IMR-90 (cell line): ENCODE data around the gene OR1S1. TPM values are rescaled to one million over a fixed set of nuclear protein-coding genes. Genes with fewer than 3 reads are reported as not detected.

ENCODE experiments used
- ATAC-seq: fragments of 200-7000 bp; cut with Tn5 transposase; 2 replicates; pipeline ENCODE4 v1.9.1; 2020; ENCODE audit warnings: low read depth, mild to moderate bottlenecking, moderate library complexity
- BruUV-seq: library from RNA; stranded (reverse); fragments of 400-500 nt; replicated peaks from 2 replicates; lab custom pipeline; 2021; lab: Mats Ljungman, UMichigan
- CTCF ChIA-PET: fragments of 300-600 bp; formaldehyde crosslinking; extraction: SDS; loops from one replicate; lab custom pipeline; 2021; ENCODE audit warnings: antibody characterized with exemption; lab: Yijun Ruan, JAX
- POLR2A ChIA-PET: fragments of 300-600 bp; sonication (Branson Sonifier 250); formaldehyde crosslinking; loops from one replicate; lab custom pipeline; 2022; ENCODE audit warnings: antibody characterized with exemption; ENCODE audit not compliant: unreplicated experiment; lab: Charles Lee
- DNase-seq: peaks from one replicate; pipeline ENCODE4 v3.0.0; 2013
- H2AFZ ChIP-seq: replicated peaks from 2 replicates; pipeline ENCODE3; 2013; ENCODE audit warnings: low read length, mild to moderate bottlenecking; ENCODE audit not compliant: poor library complexity
- H2AK5ac ChIP-seq: 2 replicates; pipeline ENCODE4 v1.6.1; 2013; ENCODE audit warnings: low read depth, low read length, inconsistent platforms
- H2AK9ac ChIP-seq: replicated peaks from 2 replicates; pipeline ENCODE3; 2013; ENCODE audit warnings: mild to moderate bottlenecking, low read depth, low read length, moderate library complexity; ENCODE audit not compliant: poor library complexity
- H2BK120ac ChIP-seq: 2 replicates; pipeline ENCODE4 v1.6.1; 2013; ENCODE audit warnings: low read depth, low read length, inconsistent platforms
- H2BK15ac ChIP-seq: 3 replicates; pipeline ENCODE4 v1.6.1; 2013; ENCODE audit warnings: low read depth, low read length, inconsistent platforms
- H2BK20ac ChIP-seq: 2 replicates; pipeline ENCODE4 v1.6.1; 2013; ENCODE audit warnings: low read depth, mild to moderate bottlenecking, inconsistent platforms, low read length, moderate library complexity
- H2BK5ac ChIP-seq: 2 replicates; pipeline ENCODE4 v1.6.1; 2013; ENCODE audit warnings: mild to moderate bottlenecking, low read depth, low read length, inconsistent platforms; ENCODE audit not compliant: poor library complexity, severe bottlenecking
- H3K14ac ChIP-seq: replicated peaks from 2 replicates; pipeline ENCODE4 v1.6.1; 2013; ENCODE audit warnings: low read depth, low read length, inconsistent platforms
- H3K18ac ChIP-seq: 2 replicates; pipeline ENCODE4 v1.6.1; 2013; ENCODE audit warnings: low read depth, low read length, control low read depth
- H3K23ac ChIP-seq: 2 replicates; pipeline ENCODE4 v1.6.1; 2013; ENCODE audit warnings: low read depth, low read length, inconsistent platforms
- H3K27ac ChIP-seq: 2 replicates; pipeline ENCODE4 v1.5.1; 2013; ENCODE audit warnings: mild to moderate bottlenecking, control low read depth, low read length; ENCODE audit not compliant: insufficient read depth
- H3K27me3 ChIP-seq: 2 replicates; pipeline ENCODE4 v1.6.1; 2013; ENCODE audit warnings: low read length; ENCODE audit not compliant: control insufficient read depth, insufficient read depth
- H3K36me3 ChIP-seq: 2 replicates; pipeline ENCODE4 v1.6.1; 2013; ENCODE audit warnings: low read length, mixed read lengths; ENCODE audit not compliant: control insufficient read depth, insufficient read depth
- H3K4ac ChIP-seq: 2 replicates; pipeline ENCODE4 v1.6.1; 2013; ENCODE audit warnings: low read depth, low read length, inconsistent platforms
- H3K4me1 ChIP-seq: 2 replicates; pipeline ENCODE4 v1.6.1; 2013; ENCODE audit warnings: low read length, mixed read lengths; ENCODE audit not compliant: control insufficient read depth, insufficient read depth
- H3K4me2 ChIP-seq: 2 replicates; pipeline ENCODE4 v1.6.1; 2013; ENCODE audit warnings: low read depth, mild to moderate bottlenecking, control low read depth, low read length, moderate library complexity
- H3K4me3 ChIP-seq: 2 replicates; pipeline ENCODE4 v1.5.1; 2013; ENCODE audit warnings: low read depth, mild to moderate bottlenecking, control low read depth, low read length, moderate library complexity; ENCODE audit not compliant: insufficient read depth
- H3K56ac ChIP-seq: 2 replicates; pipeline ENCODE4 v1.6.1; 2013; ENCODE audit warnings: low read length, inconsistent platforms; ENCODE audit not compliant: insufficient read depth; ENCODE audit errors: extremely low read depth
- H3K79me1 ChIP-seq, 2 experiments: 2 replicates each; pipeline ENCODE4 v1.6.1; 2013; ENCODE audit warnings: low read length in 2 of 2, inconsistent platforms in 1 of 2, low read depth in 1 of 2
- H3K9ac ChIP-seq: 2 replicates; pipeline ENCODE4 v1.6.1; 2013; ENCODE audit warnings: low read depth, low read length, control low read depth
- H3K9me1 ChIP-seq: 2 replicates; pipeline ENCODE4 v1.6.1; 2013; ENCODE audit warnings: low read length, inconsistent platforms; ENCODE audit not compliant: insufficient read depth
- H3K9me3 ChIP-seq: 2 replicates; pipeline ENCODE4 v1.6.1; 2013; ENCODE audit warnings: low read length; ENCODE audit not compliant: control insufficient read depth, insufficient read depth
- H4K20me1 ChIP-seq: 2 replicates; pipeline ENCODE4 v1.6.1; 2013; ENCODE audit warnings: low read length, inconsistent platforms; ENCODE audit not compliant: insufficient read depth
- H4K5ac ChIP-seq: 2 replicates; pipeline ENCODE4 v1.6.1; 2013; ENCODE audit warnings: mild to moderate bottlenecking, low read depth, low read length, control low read depth
- H4K8ac ChIP-seq, 2 experiments: 2 replicates each; pipeline ENCODE4 v1.6.1; 2013; ENCODE audit warnings: low read depth in 2 of 2, low read length in 2 of 2, control low read depth in 1 of 2, inconsistent platforms in 1 of 2
- H4K91ac ChIP-seq: 2 replicates; pipeline ENCODE4 v1.6.1; 2013; ENCODE audit warnings: low read depth, low read length, inconsistent platforms; ENCODE audit not compliant: insufficient read depth
- FOS ChIP-seq: fragments of 150-350 bp; IDR thresholded peaks from 2 replicates; pipeline ENCODE4 v1.6.1; 2016; ENCODE audit warnings: low read depth, low read length
- WGBS, 2 experiments: methylation state at CpG; one replicate each; pipeline versions ENCODE4 v1.1.5 to v1.1.7; 2013; ENCODE audit warnings: missing lambda C conversion rate in 2 of 2; ENCODE audit not compliant: insufficient read length in 1 of 2; ENCODE audit errors: extremely low coverage in 2 of 2; 5-methylcytosine and 5-hydroxymethylcytosine counted together
- dilution Hi-C: fragments of 300-500 bp; cut with HindIII; formaldehyde crosslinking; loops from one replicate; pipeline ENCODE4 v1.14.3; 2018; ENCODE audit warnings: low sequenced_read_pairs; ENCODE audit not compliant: unreplicated experiment
- in situ Hi-C: fragments of 300-500 bp; cut with MboI; formaldehyde crosslinking; loops from 3 replicates; pipeline ENCODE4 v1.14.3; 2019; ENCODE audit warnings: low sequenced_read_pairs, inconsistent platforms, mixed read lengths
- intact Hi-C: fragments of 100-400 bp; cut with micrococcal nuclease; formaldehyde crosslinking; loops from 2 replicates; pipeline ENCODE4 v1.10.0; 2022
- polyA plus RNA-seq, 3 experiments: library from polyadenylated mRNA; depleted of rRNA; stranded (reverse); fragments of >200 nt; gene quantifications; 2 replicates each; pipeline ENCODE4 v1.2.3, GENCODE V29; 2012; ENCODE audit warnings: low replicate concordance in 1 of 3
- total RNA-seq: library from RNA; depleted of rRNA; stranded (reverse); fragments of >200 nt; gene quantifications from 2 replicates; pipeline ENCODE4 v1.2.3, GENCODE V29; 2012
- TF ChIP-seq, protein P1 (sequence below): fragments of 150-350 bp; IDR thresholded peaks from 2 replicates; pipeline ENCODE4 v1.6.1; 2017; ENCODE audit warnings: mild to moderate bottlenecking, antibody characterized with exemption, low read length, low read depth

The OR1S1 gene
- total and polyA plus RNA-seq, 2 of the 4 experiments (the other 2 are of a cell fraction): not detected

DNA sequence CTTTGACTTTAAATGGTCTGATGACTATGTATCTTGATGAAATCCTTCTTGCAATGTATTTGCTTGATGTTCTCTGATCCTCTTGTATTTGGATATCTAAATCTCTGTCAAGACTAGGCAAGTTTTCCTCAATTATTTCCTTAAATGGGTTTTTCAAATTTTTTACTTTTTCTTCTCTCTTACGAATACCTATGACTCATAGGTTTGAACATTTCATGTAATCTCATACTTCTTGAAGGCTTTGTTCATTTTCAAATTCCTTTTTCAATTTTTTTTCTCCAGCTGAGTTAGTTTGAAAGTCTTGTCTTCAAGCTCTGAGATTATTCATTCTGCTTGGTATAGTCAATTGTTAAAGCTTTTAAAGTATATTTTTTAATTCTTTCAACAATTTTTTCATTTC is 42.4 kb downstream of the OR1S1 start:
- H3K27me3 ChIP-seq: no peaks in the 10 kb centered on the region
- no peak overlapping the region for H4K5ac ChIP-seq
- no peak overlapping the region for H2AK5ac ChIP-seq
- H3K14ac ChIP-seq: no peak overlapping the region
- intact Hi-C loops (no loop called here), in situ Hi-C loops (no loop called here), dilution Hi-C loops (no loop called here)
- H2BK15ac ChIP-seq: no peak overlapping the region
- TF ChIP-seq, protein P1, sequence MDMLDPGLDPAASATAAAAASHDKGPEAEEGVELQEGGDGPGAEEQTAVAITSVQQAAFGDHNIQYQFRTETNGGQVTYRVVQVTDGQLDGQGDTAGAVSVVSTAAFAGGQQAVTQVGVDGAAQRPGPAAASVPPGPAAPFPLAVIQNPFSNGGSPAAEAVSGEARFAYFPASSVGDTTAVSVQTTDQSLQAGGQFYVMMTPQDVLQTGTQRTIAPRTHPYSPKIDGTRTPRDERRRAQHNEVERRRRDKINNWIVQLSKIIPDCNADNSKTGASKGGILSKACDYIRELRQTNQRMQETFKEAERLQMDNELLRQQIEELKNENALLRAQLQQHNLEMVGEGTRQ: no peak
- peak; percentile 2; the same call in 1 of the 2 replicates for TF ChIP-seq FOS
- no peaks in the 10 kb centered on the region for H3K4me1 ChIP-seq
- H4K20me1 ChIP-seq: no peaks in the 10 kb centered on the region
- no peak overlapping the region for H3K4me2 ChIP-seq
- H2BK20ac ChIP-seq: no peak overlapping the region
- BruUV-seq: no TSS peak
- peak overlapping the region; percentile 45 for H2BK5ac ChIP-seq
- no peak overlapping the region for H3K4ac ChIP-seq
- POLR2A ChIA-PET: interaction anchor here (0.5 kb wide), 1 partner anchor 494 kb away, joined by 3 read pairs; the partner anchor contains the start of gene CTNND1
- H4K8ac ChIP-seq: no peak overlapping the region
- no peak overlapping the region for H2AFZ ChIP-seq
- no peak overlapping the region for H3K9ac ChIP-seq
- no peaks in the 10 kb centered on the region for H3K9me1 ChIP-seq
- no peaks in the 10 kb centered on the region for H3K36me3 ChIP-seq
- no CpG with 5 or more reads among the region's 1 CpG for WGBS, 2 experiments
- no peak overlapping the region for H4K91ac ChIP-seq
- peaks cover 4% of the 10 kb centered on the region; the same call in 1 of the 2 replicates for H3K9me3 ChIP-seq
- H3K18ac ChIP-seq: peak overlapping the region; percentile 19; the same call in 1 of the 2 replicates
- H3K27ac ChIP-seq: no peak overlapping the region
- CTCF ChIA-PET: no interaction called here
- no peak overlapping the region for H2AK9ac ChIP-seq
- H3K4me3 ChIP-seq: no peak overlapping the region
- H3K79me1 ChIP-seq: no peaks in the 10 kb centered on the region
- no peak overlapping the region for H2BK120ac ChIP-seq
- H3K23ac ChIP-seq: no peak overlapping the region
- ATAC-seq: no peak; the same call in 1 of the 2 replicates
- H3K56ac ChIP-seq: no peak overlapping the region
- peak; percentile 18 for DNase-seq
